ENCODE data around the gene FAM107B. TPM values are rescaled to one million over a fixed set of nuclear protein-coding genes. Genes with fewer than 3 reads are reported as not detected.

The FAM107B gene
- total RNA-seq, 6 experiments from 2014 or later = 58.6 to 116 (median 68.7) TPM

DNA sequence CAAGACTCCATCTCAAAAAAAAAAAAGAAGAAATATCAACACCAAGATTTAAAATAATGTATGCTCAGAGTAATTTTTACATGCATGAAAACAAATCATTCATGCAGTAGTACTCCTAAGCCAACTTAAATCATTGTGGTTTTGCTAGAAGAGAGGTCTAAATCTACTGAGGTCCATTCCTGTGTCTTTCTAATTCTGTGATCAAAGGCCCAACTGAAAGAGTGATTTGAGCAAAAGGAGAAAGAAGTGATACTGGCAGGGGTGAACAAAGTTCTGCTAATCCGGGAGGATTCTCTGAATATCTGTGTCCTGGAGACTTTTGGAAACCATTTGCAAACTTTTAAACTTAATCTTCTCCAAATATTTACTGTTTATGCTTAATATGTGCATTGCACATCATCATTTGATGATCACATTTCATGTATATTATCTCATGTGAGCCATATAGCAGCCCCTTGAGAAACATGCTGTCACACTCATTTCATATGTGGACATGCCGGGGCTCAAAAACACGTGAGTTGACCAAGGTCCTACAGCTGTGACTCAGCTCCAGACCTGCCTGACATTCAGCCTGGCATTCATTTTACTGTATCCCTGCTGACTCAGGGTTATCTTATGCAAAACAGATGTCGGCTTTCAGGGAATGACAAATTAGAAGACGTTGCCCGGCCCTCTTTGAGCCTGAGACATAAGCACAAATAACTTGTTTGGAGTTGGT, 76.4 kb downstream of the FAM107B start:
- no peak overlapping the region for H3K27ac ChIP-seq
- no peak for TF ChIP-seq POLR2A (IDR thresholded peaks at IDR 0.05)
- TF ChIP-seq, protein P1, sequence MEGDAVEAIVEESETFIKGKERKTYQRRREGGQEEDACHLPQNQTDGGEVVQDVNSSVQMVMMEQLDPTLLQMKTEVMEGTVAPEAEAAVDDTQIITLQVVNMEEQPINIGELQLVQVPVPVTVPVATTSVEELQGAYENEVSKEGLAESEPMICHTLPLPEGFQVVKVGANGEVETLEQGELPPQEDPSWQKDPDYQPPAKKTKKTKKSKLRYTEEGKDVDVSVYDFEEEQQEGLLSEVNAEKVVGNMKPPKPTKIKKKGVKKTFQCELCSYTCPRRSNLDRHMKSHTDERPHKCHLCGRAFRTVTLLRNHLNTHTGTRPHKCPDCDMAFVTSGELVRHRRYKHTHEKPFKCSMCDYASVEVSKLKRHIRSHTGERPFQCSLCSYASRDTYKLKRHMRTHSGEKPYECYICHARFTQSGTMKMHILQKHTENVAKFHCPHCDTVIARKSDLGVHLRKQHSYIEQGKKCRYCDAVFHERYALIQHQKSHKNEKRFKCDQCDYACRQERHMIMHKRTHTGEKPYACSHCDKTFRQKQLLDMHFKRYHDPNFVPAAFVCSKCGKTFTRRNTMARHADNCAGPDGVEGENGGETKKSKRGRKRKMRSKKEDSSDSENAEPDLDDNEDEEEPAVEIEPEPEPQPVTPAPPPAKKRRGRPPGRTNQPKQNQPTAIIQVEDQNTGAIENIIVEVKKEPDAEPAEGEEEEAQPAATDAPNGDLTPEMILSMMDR (IDR thresholded peaks at IDR 0.05) = no peak
- intact Hi-C loops (cut with DNase I) = no loop called here
- no peak overlapping the region for H3K4me3 ChIP-seq
- WGBS (ENCODE audit: insufficient coverage, low coverage, low lambda C conversion rate, missing lambda C conversion rate) = 71% methylated on average over 6 of the region's 6 CpGs
- DNase-seq (no peak), ATAC-seq (no peak)
- no peaks in the 10 kb centered on the region for H3K36me3 ChIP-seq
- no peaks in the 10 kb centered on the region for H3K27me3 ChIP-seq
- no peaks in the 10 kb centered on the region for H3K9me3 ChIP-seq
- peaks cover 0 to 26% (median 4%) of the 10 kb centered on the region in 4 donors for H3K4me1 ChIP-seq

DNA sequence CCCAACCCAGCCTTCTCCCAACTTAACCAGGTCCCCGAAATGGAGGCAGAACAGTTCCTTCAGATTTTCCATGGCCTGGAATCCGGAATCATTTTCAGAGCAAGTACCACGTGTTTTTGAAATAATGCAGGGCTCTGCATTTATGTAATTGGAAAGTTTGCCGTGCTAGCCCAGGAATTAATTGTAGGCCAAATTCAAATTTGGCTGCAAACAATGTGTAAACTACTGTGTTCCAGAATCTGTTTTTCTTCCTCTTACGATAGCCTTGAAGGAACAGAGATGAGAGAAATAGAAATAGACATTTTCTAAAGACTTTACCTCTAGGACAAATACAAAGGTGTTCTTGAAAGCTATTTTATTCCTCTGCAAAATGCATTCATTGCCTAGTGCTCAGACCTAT, 77.4 kb downstream of the FAM107B start:
- Histone ChIP-seq H3K27me3 (no peaks in the 10 kb centered on the region), H3K27ac (peak overlapping the region in 1 of 3 donors; percentile 55), H3K4me3 (no peak overlapping the region), H3K36me3 (no peaks in the 10 kb centered on the region), H3K4me1 (peaks cover 0 to 16% (median 0%) of the 10 kb centered on the region in 4 donors), H3K9me3 (no peaks in the 10 kb centered on the region)
- DNase-seq (no peak), ATAC-seq (peak in 1 of 4 donors; percentile 5)
- intact Hi-C loops (cut with DNase I) = no loop called here
- TF ChIP-seq POLR2A (IDR thresholded peaks at IDR 0.05) = no peak
- TF ChIP-seq, protein P1 (IDR thresholded peaks at IDR 0.05) = no peak
- WGBS (ENCODE audit: insufficient coverage, low coverage, low lambda C conversion rate, missing lambda C conversion rate) = 56% methylated on average over 4 of the region's 5 CpGs

DNA sequence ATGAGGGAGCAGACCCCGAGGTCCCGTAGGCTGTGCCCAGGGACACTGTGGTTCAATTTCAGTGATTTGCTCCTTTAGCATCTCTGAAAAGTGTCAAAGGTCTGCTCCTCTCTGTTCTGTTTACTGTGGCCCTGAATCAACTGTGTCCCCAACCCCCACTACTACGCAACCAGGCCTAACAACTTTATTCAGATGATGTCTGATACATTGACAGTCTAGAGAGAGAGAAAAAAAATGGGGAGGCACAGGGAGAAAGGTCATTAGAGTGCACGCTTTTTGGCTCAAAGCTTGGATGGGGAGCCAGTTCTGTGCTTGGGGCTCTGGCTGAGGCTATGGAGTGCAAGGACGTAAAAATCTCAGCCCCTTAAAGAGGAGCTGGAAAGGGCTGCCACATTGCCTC, 77.9 kb downstream of the FAM107B start:
- no peaks in the 10 kb centered on the region for H3K9me3 ChIP-seq
- intact Hi-C loops (cut with DNase I) = no loop called here
- TF ChIP-seq POLR2A (IDR thresholded peaks at IDR 0.05) = no peak
- TF ChIP-seq, protein P1 (IDR thresholded peaks at IDR 0.05) = no peak
- WGBS (ENCODE audit: insufficient coverage, low coverage, low lambda C conversion rate, missing lambda C conversion rate) = 31% methylated on average over 5 of the region's 5 CpGs
- H3K36me3 ChIP-seq = no peaks in the 10 kb centered on the region
- ATAC-seq = peak; percentile 99 to 100 (median 99)
- H3K27ac ChIP-seq = peak overlapping the region in 2 of 3 donors; percentile 42 to 55
- peaks cover 0 to 14% (median 0%) of the 10 kb centered on the region in 4 donors for H3K4me1 ChIP-seq
- peak overlapping the region in 1 of 3 donors; percentile 28 for H3K4me3 ChIP-seq
- DNase-seq = peak; percentile 33 to 84 (median 66)
- H3K27me3 ChIP-seq = no peaks in the 10 kb centered on the region

DNA sequence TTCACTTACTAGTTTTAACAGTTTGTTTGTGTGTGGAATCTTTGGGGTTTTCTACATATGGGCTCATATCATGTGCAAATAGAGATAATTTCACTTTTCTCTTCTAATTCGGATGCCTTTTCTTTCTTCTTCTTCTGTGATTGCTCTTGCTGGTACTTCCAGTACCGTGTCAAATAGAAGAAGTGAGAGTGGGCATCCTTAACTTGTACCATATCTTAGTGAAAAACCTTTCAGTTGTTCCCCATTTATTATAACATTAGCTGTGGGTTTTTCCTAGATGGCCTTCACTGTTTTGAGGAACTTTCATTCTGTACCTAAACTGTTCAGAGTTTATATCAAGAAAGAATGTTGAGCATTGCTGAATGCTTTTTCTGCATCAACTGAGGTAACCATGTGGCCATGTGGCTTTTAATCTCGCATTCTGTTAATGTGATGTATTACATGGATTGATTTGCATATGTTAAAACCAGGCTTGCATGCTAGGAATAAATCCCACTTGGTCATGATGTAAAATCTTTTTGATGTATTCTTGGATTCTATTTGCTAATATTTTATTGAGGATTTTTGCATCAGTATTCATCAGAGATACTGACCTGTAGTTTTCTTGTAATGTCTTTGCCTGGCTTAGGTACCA, 78.7 kb downstream of the FAM107B start:
- Histone ChIP-seq H3K27me3 (no peaks in the 10 kb centered on the region), H3K4me3 (no peak overlapping the region), H3K36me3 (no peaks in the 10 kb centered on the region), H3K27ac (peak overlapping the region in 1 of 3 donors; percentile 47), H3K4me1 (peaks cover 0 to 14% (median 0%) of the 10 kb centered on the region in 4 donors), H3K9me3 (no peaks in the 10 kb centered on the region)
- DNase-seq (no peak), ATAC-seq (no peak)
- 77% methylated on average over 3 of the region's 3 CpGs for WGBS (ENCODE audit: insufficient coverage, low coverage, low lambda C conversion rate, missing lambda C conversion rate)
- intact Hi-C loops (cut with DNase I) = no loop called here
- TF ChIP-seq POLR2A (IDR thresholded peaks at IDR 0.05) = no peak
- TF ChIP-seq, protein P1 (IDR thresholded peaks at IDR 0.05) = no peak

All from right lobe of liver (tissue), 6 donors.